BLaER1 treated with 17β-estradiol and CSF1 and Interleukin-3, amounts not matched to agents 10 nM and 100 nM (cell line): ENCODE measurements around the gene SLC8A1.

Experiments
- H3K27ac ChIP-seq, 11 experiments: shearing (Covaris generic); formaldehyde crosslinking; 2 replicates each; pipeline ENCODE4 v1.8.1; 2022
- H3K27me3 ChIP-seq, 11 experiments: shearing (Covaris generic); formaldehyde crosslinking; 2 replicates each; pipeline ENCODE4 v1.8.1; 2022
- H3K36me3 ChIP-seq, 11 experiments: shearing (Covaris generic); formaldehyde crosslinking; 2 replicates each; pipeline ENCODE4 v1.8.1; 2022
- H3K4me1 ChIP-seq, 10 experiments: shearing (Covaris generic); formaldehyde crosslinking; 2 replicates each; pipeline ENCODE4 v1.8.1; 2022
- H3K4me2 ChIP-seq, 11 experiments: shearing (Covaris generic); formaldehyde crosslinking; 2 replicates each; pipeline ENCODE4 v1.8.1; 2022
- H3K4me3 ChIP-seq, 10 experiments: shearing (Covaris generic); formaldehyde crosslinking; 2 replicates each; pipeline ENCODE4 v1.8.1; 2022
- H3K9ac ChIP-seq, 11 experiments: shearing (Covaris generic); formaldehyde crosslinking; 2 replicates each; pipeline ENCODE4 v1.8.1; 2022
- H3K9me3 ChIP-seq, 11 experiments: shearing (Covaris generic); formaldehyde crosslinking; replicated peaks in 1 of 11; 2 replicates each; pipeline ENCODE4 v1.8.1; 2022
- H4K20me1 ChIP-seq, 11 experiments: shearing (Covaris generic); formaldehyde crosslinking; 2 replicates each; pipeline ENCODE4 v1.8.1; 2022
- Cebpa-rat ChIP-seq, 11 experiments: shearing (Covaris generic); IDR thresholded peaks; 2 replicates each; pipeline ENCODE4 v1.8.1; 2022

SLC8A1 gene

DNA sequence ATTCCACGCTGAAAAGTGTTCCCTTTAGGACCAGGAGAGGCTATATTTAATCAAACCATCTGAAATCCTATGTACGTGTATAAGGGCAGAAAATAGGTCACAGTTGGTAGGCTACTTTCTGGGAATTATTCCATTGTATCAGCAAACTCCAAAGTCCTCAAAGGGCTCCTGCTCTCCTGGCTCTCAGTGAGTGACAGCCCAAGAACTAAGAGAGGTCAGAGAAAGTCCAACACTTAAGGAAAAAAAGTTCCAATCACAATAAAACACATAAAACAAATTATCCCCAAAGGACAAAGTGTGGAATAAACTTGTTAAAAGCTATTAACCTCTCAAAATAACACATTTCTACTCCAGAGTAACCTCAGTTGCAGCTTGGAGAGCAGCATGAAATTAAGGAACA, 183.3 kb downstream of the SLC8A1 start:
- no peak overlapping the region for H3K4me2 ChIP-seq

DNA sequence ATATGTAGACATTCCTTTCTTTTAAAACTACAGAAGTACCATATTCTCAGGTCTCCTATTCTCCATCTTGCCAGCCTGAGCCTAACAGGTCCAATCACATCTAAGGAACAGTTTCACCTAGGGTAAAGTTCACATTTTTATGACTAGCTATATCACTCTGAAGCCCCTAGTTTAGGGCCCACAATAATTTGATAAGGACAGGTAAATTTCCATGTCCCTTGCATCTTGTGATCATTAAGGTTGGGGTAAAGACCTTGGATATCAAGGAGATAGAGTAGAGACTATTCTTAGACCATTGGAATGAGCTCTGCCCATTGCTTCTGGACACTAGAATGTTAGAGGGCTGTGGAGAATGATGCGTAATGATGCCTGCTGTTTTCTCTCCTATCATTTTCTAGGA, 185.7 kb downstream of the SLC8A1 start:
- Histone ChIP-seq H3K4me3 (no peak overlapping the region), H3K36me3 (peaks cover 0 to 12% (median 3%) of the 10 kb centered on the region in 11 experiments; a peak in 4 of 22 replicates), H3K27ac (no peak overlapping the region), H3K27me3 (no peaks in the 10 kb centered on the region), H3K9ac (no peak overlapping the region), H3K4me1 (peaks cover 2 to 26% (median 13%) of the 10 kb centered on the region in 10 experiments; a peak in 18 of 20 replicates), H4K20me1 (no peaks in the 10 kb centered on the region; a peak in 1 of 22 replicates), H3K4me2 (no peak overlapping the region), H3K9me3 (peaks cover 0 to 25% (median 17%) of the 10 kb centered on the region in 11 experiments; a peak in 14 of 22 replicates)
- TF ChIP-seq Cebpa-rat (IDR thresholded peaks at IDR 0.05): no peak

More for the DNA sequence above, 183.3 kb downstream of the SLC8A1 start:
- Histone ChIP-seq H3K4me1 (peaks cover 0 to 45% (median 31%) of the 10 kb centered on the region in 10 experiments; a peak in 16 of 20 replicates), H3K9ac (no peak overlapping the region), H3K9me3 (peaks cover 0 to 8% (median 2%) of the 10 kb centered on the region in 11 experiments; a peak in 7 of 22 replicates), H3K36me3 (peaks cover 0 to 6% (median 0%) of the 10 kb centered on the region in 11 experiments; a peak in 1 of 22 replicates), H3K4me3 (no peak overlapping the region), H3K27ac (no peak overlapping the region), H4K20me1 (no peaks in the 10 kb centered on the region; a peak in 1 of 22 replicates), H3K27me3 (no peaks in the 10 kb centered on the region)
- TF ChIP-seq Cebpa-rat (IDR thresholded peaks at IDR 0.05): no peak

DNA sequence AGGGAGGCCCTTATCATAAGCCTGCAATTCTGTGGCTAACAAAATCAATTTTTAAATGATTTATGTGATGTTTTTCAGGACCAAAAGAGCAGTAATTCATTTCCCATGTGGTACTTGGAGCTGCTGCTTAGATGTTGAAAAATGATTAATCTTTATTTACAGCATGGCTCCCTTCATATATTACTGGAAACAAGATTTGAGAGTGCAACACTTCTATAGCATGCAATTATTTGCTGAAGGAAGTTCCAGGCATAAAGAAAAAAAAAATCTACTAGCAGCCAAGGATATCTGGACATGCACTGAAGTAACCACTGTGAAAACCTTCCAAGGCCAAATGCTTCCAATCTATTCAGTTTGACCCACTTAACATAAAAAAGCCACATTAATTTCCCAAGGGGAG, 186.3 kb downstream of the SLC8A1 start:
- peaks cover 0 to 12% (median 3%) of the 10 kb centered on the region in 11 experiments; a peak in 4 of 22 replicates for H3K36me3 ChIP-seq
- H3K27me3 ChIP-seq: no peaks in the 10 kb centered on the region
- no peak for TF ChIP-seq Cebpa-rat (IDR thresholded peaks at IDR 0.05)
- peaks cover 8 to 26% (median 13%) of the 10 kb centered on the region in 10 experiments for H3K4me1 ChIP-seq
- no peak overlapping the region for H3K4me2 ChIP-seq
- H3K4me3 ChIP-seq: no peak overlapping the region
- no peak overlapping the region for H3K27ac ChIP-seq
- H3K9ac ChIP-seq: no peak overlapping the region
- peaks cover 0 to 25% (median 17%) of the 10 kb centered on the region in 11 experiments; a peak in 14 of 22 replicates for H3K9me3 ChIP-seq
- H4K20me1 ChIP-seq: no peaks in the 10 kb centered on the region; a peak in 1 of 22 replicates

DNA sequence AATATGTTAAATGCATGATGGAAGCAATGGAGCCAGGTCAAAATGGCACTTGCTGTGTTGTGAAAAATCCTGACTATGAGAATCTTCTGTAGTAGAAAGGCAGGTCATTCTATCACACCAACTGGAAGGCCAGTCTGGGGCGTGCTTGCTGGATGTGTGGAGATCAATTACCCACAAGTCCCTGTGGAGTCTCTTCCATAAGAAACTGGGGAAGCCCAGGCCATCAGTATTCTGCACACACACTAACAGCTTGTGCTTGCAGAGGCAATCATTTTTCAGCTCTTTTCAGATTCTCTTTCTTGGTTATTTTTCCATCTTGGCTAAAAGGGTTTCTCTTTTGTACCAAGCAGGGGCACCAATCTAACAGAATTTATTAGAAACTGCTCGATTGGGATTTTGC, 190.8 kb downstream of the SLC8A1 start:
- Histone ChIP-seq H4K20me1 (no peaks in the 10 kb centered on the region), H3K9me3 (peaks cover 0 to 25% (median 17%) of the 10 kb centered on the region in 11 experiments; a peak in 14 of 22 replicates), H3K27me3 (no peaks in the 10 kb centered on the region), H3K4me2 (peak overlapping the region; percentile 12 to 55 (median 32); a peak in 15 of 22 replicates), H3K27ac (no peak overlapping the region), H3K9ac (no peak overlapping the region), H3K36me3 (peaks cover 0 to 12% (median 3%) of the 10 kb centered on the region in 11 experiments; a peak in 4 of 22 replicates), H3K4me1 (peaks cover 13 to 30% (median 18%) of the 10 kb centered on the region in 10 experiments), H3K4me3 (no peak overlapping the region)
- TF ChIP-seq Cebpa-rat (IDR thresholded peaks at IDR 0.05): no peak

DNA sequence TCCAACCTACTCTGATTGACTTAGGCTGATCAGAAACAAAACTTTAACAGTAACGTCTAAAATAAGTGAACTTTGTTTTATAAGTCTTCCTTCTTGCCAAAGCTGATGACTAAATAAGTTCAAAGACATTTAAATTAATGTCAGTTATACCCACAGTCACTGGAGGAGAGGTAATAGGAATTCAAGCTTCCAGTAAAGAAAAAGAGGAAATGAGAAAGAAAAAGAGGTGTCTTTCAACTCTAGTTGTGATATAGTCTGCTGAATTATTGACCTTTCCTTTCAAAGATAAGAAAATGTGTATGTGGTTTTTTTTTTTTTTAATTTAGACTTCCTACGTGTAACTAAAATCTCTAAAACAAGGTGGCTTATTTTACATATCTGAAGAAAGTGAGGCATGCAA, 191.5 kb downstream of the SLC8A1 start:
- no peaks in the 10 kb centered on the region for H4K20me1 ChIP-seq
- no peak overlapping the region for H3K9ac ChIP-seq
- H3K27me3 ChIP-seq: no peaks in the 10 kb centered on the region
- peak overlapping the region in 1 of 11 experiments; percentile 40; a peak in 2 of 22 replicates for H3K27ac ChIP-seq
- peaks cover 0 to 25% (median 17%) of the 10 kb centered on the region in 11 experiments; a peak in 14 of 22 replicates for H3K9me3 ChIP-seq
- H3K4me3 ChIP-seq: no peak overlapping the region
- peak overlapping the region; percentile 15 to 56 (median 34); a peak in 18 of 22 replicates for H3K4me2 ChIP-seq
- no peak for TF ChIP-seq Cebpa-rat (IDR thresholded peaks at IDR 0.05)
- H3K36me3 ChIP-seq: peaks cover 0 to 12% (median 3%) of the 10 kb centered on the region in 11 experiments; a peak in 4 of 22 replicates
- H3K4me1 ChIP-seq: peaks cover 13 to 25% (median 18%) of the 10 kb centered on the region in 10 experiments

DNA sequence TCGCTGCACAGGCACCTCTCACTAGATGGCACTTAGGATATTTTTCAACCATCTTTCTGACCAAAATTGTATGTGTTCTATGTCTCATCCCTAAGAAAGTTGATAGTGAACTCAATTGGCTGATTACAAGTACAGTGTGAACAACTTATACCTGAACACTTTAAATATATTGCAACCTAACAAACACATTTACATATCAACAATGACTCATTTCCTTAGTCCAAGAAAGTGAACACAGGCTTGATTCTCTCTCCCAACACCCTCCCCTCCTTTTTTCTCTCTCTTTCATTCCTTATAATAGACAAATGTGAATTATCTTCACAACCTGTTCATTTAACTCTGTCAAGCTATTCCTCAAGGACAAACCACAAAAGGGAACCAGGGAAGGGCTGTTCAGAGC, 192.0 kb downstream of the SLC8A1 start:
- peaks cover 13 to 25% (median 18%) of the 10 kb centered on the region in 10 experiments for H3K4me1 ChIP-seq
- peaks cover 0 to 25% (median 16%) of the 10 kb centered on the region in 11 experiments; a peak in 14 of 22 replicates for H3K9me3 ChIP-seq
- no peak overlapping the region for H3K4me3 ChIP-seq
- H3K27ac ChIP-seq: peak overlapping the region in 1 of 11 experiments; percentile 40; a peak in 2 of 22 replicates
- no peaks in the 10 kb centered on the region for H4K20me1 ChIP-seq
- no peak overlapping the region for H3K9ac ChIP-seq
- H3K4me2 ChIP-seq: peak overlapping the region; percentile 11 to 56 (median 27); a peak in 17 of 22 replicates
- TF ChIP-seq Cebpa-rat (IDR thresholded peaks at IDR 0.05): no peak
- no peaks in the 10 kb centered on the region for H3K27me3 ChIP-seq
- H3K36me3 ChIP-seq: peaks cover 0 to 10% (median 3%) of the 10 kb centered on the region in 11 experiments; a peak in 4 of 22 replicates

DNA sequence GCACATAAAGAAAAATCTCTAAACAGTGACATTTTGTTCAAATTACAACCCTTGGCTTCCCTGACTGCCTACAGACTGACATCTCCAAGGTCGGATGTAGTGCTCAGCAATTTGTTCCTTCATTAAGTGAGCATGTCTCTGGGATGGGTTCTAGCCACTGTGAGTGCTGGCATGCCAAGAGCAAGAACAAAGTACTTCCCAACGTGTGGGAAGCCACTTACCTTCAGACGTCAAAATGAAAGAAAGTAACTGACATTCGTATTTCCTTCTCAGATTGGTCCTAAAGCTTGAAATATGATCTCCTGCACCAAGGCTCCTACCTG, 193.8 kb downstream of the SLC8A1 start:
- H3K36me3 ChIP-seq: peaks cover 0 to 7% (median 0%) of the 10 kb centered on the region in 11 experiments; a peak in 3 of 22 replicates
- no peaks in the 10 kb centered on the region for H4K20me1 ChIP-seq
- peaks cover 13 to 25% (median 18%) of the 10 kb centered on the region in 10 experiments for H3K4me1 ChIP-seq
- no peak for TF ChIP-seq Cebpa-rat (IDR thresholded peaks at IDR 0.05)
- H3K4me2 ChIP-seq: no peak overlapping the region
- no peak overlapping the region for H3K4me3 ChIP-seq
- H3K9me3 ChIP-seq: peaks cover 0 to 20% (median 11%) of the 10 kb centered on the region in 11 experiments; a peak in 13 of 22 replicates
- H3K27ac ChIP-seq: no peak overlapping the region
- H3K9ac ChIP-seq: no peak overlapping the region
- H3K27me3 ChIP-seq: no peaks in the 10 kb centered on the region

DNA sequence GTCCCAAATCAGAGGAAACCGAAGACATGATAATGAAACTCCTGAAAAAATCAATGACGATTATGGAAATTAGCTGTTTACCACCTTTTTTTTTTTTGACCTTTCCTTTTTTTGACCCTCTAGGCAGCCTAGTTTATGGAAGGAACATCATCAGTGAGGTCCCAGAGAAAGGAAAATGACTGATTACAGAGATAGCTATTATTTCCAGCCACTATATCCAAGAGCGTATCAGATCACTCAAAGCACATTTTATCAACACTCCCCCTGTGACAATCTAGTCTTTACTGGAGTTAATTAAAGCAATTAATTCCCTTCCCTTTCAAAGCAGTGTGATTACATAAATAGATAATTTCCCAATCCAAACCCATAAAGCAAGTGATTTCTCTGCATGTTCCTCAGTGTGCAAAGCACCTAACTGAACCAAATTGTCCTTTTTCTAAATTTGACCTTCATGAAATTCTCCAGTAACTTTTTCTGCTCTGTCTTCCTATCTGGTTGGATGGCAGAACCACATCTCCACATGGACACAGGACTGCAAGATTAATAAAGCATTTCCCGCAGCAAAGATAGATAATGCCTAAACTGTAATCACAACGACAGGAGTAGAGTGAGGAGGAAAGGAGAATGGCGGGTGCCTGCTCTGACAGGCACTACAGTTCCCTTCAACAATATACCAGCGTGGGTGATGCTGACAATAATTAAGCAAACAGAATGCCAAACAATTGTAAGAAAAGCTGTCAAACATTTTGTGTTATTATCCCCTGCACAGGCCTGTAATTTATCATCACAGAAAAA, 194.4 kb downstream of the SLC8A1 start:
- no peak for TF ChIP-seq Cebpa-rat (IDR thresholded peaks at IDR 0.05)
- no peaks in the 10 kb centered on the region for H3K27me3 ChIP-seq
- H3K27ac ChIP-seq: no peak overlapping the region
- H3K36me3 ChIP-seq: peaks cover 0 to 3% (median 0%) of the 10 kb centered on the region in 11 experiments; a peak in 2 of 22 replicates
- H3K4me1 ChIP-seq: peaks cover 13 to 25% (median 18%) of the 10 kb centered on the region in 10 experiments
- H3K4me3 ChIP-seq: no peak overlapping the region
- H3K9me3 ChIP-seq: peaks cover 0 to 14% (median 5%) of the 10 kb centered on the region in 11 experiments; a peak in 13 of 22 replicates
- H4K20me1 ChIP-seq: no peaks in the 10 kb centered on the region
- no peak overlapping the region for H3K4me2 ChIP-seq
- no peak overlapping the region for H3K9ac ChIP-seq

DNA sequence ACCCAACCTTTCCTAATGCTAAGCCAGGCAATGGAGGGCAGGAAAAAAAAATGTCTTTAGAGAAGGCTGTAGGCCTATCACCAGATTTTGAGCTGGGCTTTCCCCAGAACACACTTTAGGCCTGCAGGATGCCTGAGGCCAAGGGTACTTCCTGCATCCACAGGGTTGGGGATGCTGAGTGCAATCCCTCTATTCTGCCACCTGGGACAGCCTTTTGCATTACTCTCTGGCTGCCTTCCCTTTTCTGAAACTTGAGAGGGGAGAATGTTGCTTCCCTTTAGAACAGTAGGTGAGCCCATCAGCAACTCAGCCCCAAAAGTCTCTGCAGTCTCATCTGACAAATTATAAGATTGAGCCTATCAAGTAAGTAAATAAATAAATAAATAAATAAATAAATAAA, 195.2 kb downstream of the SLC8A1 start:
- peaks cover 0 to 6% (median 0%) of the 10 kb centered on the region in 11 experiments; a peak in 1 of 22 replicates for H3K9me3 ChIP-seq
- no peak overlapping the region for H3K9ac ChIP-seq

More for the DNA sequence above, 195.2 kb downstream of the SLC8A1 start:
- Histone ChIP-seq H4K20me1 (no peaks in the 10 kb centered on the region), H3K27ac (no peak overlapping the region), H3K4me1 (peaks cover 13 to 24% (median 18%) of the 10 kb centered on the region in 10 experiments), H3K4me3 (no peak overlapping the region), H3K4me2 (peak overlapping the region in 1 of 11 experiments; percentile 20; a peak in 1 of 22 replicates), H3K36me3 (no peaks in the 10 kb centered on the region), H3K27me3 (no peaks in the 10 kb centered on the region)
- no peak for TF ChIP-seq Cebpa-rat (IDR thresholded peaks at IDR 0.05)
